WERI-Rb-1 (cell line): ENCODE results near the gene BTN3A1.
"Not testable (repeated sequence)": the region's sequence is repeated elsewhere in the genome, so short reads cannot be mapped to it uniquely, and the experiment has no call there.

ENCODE experiments used
- DNase-seq: peaks from one replicate; pipeline ENCODE4 v3.0.0-alpha.2; 2020
- H3K27ac ChIP-seq: fragments of 250-450 bp; sonication (Bioruptor Pico); 2 replicates; pipeline ENCODE4 v1.5.1; 2020; ENCODE audit warnings: mild to moderate bottlenecking, moderate library complexity
- H3K27me3 ChIP-seq: fragments of 250-450 bp; sonication (Bioruptor Pico); 2 replicates; pipeline ENCODE4 v1.5.1; 2021; ENCODE audit warnings: mild to moderate bottlenecking, low read depth, moderate library complexity; ENCODE audit not compliant: insufficient read depth, severe bottlenecking
- H3K36me3 ChIP-seq: fragments of 250-450 bp; sonication (Bioruptor Pico); 2 replicates; pipeline ENCODE4 v1.5.1; 2020; ENCODE audit warnings: mild to moderate bottlenecking, moderate library complexity
- H3K4me3 ChIP-seq: 2 replicates; pipeline ENCODE4 v1.5.1; 2011; ENCODE audit warnings: low read depth, mild to moderate bottlenecking, control low read depth, low read length
- H3K9me3 ChIP-seq: fragments of 250-450 bp; sonication (Bioruptor Pico); 2 replicates; pipeline ENCODE4 v1.5.1; 2021; ENCODE audit warnings: mild to moderate bottlenecking, moderate library complexity; ENCODE audit not compliant: severe bottlenecking
- CTCF ChIP-seq: IDR thresholded peaks from 2 replicates; pipeline ENCODE4 v1.5.1; 2011; ENCODE audit warnings: low read depth, mild to moderate bottlenecking, control low read depth, inconsistent platforms, low read length

The BTN3A1 gene

GRCh38 chr6:26455357-26455970 lies 53.4 kb downstream of the BTN3A1 start:
- TF ChIP-seq CTCF: no peak
- DNase-seq: no peak
- H3K27ac ChIP-seq: no peak overlapping the region

DNA sequence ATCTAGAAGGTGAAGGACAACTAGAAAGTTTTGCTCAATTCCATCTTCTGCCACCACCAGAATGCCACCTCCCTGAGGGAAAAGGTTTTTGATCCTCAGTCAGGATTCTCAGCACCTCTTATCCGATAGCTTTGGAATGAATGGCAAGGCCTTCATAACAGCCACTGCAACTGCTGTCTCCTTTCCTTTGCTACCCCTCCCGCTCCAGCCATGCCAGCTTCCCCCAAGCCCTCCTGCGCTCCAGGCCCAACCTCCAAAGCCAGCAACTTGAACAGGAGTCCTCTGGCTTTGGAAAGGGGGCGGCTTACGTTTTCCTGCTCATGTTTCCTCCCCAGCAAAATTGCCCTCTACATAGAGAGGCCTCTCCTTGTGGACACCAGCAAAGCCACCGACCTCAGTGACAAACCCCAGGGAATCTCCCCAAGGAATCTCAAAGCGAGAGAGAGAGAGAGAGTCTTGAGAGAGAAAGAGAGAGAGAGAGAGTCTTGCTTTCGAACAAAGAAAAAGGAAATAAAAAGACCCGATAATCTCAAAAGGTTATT lies 55.3 kb downstream of the BTN3A1 start:
- Histone ChIP-seq H3K4me3 (peak overlapping the region; percentile 91), H3K36me3 (peaks cover 32% of the 10 kb centered on the region), H3K27ac (peak overlapping the region; percentile 91), H3K27me3 (no peaks in the 10 kb centered on the region), H3K9me3 (no peaks in the 10 kb centered on the region)
- DNase-seq: peak; percentile 50
- no peak for TF ChIP-seq CTCF

More at GRCh38 chr6:26455357-26455970, 53.4 kb downstream of the BTN3A1 start:
- H3K27me3 ChIP-seq: no peaks in the 10 kb centered on the region
- no peaks in the 10 kb centered on the region for H3K9me3 ChIP-seq
- H3K4me3 ChIP-seq: no peak overlapping the region
- peaks cover 14% of the 10 kb centered on the region for H3K36me3 ChIP-seq

- DNase-seq: peak; percentile 91
- H3K4me3 ChIP-seq: peak within 1 kb of the TSS; percentile 91
- peak within 1 kb of the TSS; percentile 91 for H3K27ac ChIP-seq
- TF ChIP-seq CTCF: peak; percentile 18; the same call in 1 of the 2 replicates
- no peaks in the 10 kb centered on the region for H3K27me3 ChIP-seq
- H3K9me3 ChIP-seq: no peaks in the 10 kb centered on the region
- H3K36me3 ChIP-seq: peaks cover 39% of the 10 kb centered on the region
These were observed 56.0 kb downstream of the BTN3A1 start, which contains the start of gene BTN2A1 for GRCh38 chr6:26457806-26458688. Gene BTN2A1 (plus strand): TSS chr6:26457955. CDS start chr6:26458637, 682 bp downstream.

- no peak for DNase-seq
- H3K27me3 ChIP-seq: no peaks in the 10 kb centered on the region
- peaks cover 51% of the 10 kb centered on the region for H3K36me3 ChIP-seq
- no peak for TF ChIP-seq CTCF
- H3K9me3 ChIP-seq: no peaks in the 10 kb centered on the region
- H3K4me3 ChIP-seq: no peak overlapping the region
- no peak overlapping the region for H3K27ac ChIP-seq
These were observed 57.1 kb downstream of the BTN3A1 start for GRCh38 chr6:26459023-26459810.

DNA sequence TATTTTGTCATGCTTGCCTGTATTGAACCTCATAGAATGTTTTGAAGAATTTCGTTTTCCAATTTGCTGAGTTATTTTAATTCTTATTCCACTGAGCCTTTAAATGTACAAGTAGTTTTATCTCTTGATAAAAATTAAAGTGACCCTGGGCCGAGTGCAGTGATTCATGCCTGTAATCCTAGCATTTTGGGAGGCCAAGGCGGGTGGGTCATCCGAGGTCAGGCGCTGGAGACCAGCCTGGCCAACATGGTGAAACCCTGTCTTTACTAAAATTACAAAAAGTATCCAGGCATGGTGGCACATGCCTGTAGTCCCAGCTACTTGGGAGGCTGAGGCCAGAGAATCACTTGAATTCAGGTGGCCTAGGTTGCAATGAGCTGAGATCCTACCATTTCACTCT lies 59.3 kb downstream of the BTN3A1 start:
- H3K27ac ChIP-seq, H3K27me3 ChIP-seq, H3K9me3 ChIP-seq, H3K4me3 ChIP-seq, DNase-seq: not testable (repeated sequence)
- H3K36me3 ChIP-seq: peaks cover 71% of the 10 kb centered on the region
